HEK293 (cell line): ENCODE data around the gene KRTAP10-4.

Source experiments
- FEZF1 ChIP-seq: fragments of 450-650 bp; formaldehyde crosslinking; IDR thresholded peaks from 2 replicates; pipeline ENCODE4 v1.5.1; 2016; ENCODE audit warnings: missing biosample characterization, missing genetic modification characterization
- GLI2 ChIP-seq: fragments of 450-650 bp; formaldehyde crosslinking; IDR thresholded peaks from 2 replicates; pipeline ENCODE4; 2017; ENCODE audit warnings: missing biosample characterization, missing genetic modification characterization, low read depth, borderline replicate concordance
- TCF7L2 ChIP-seq: IDR thresholded peaks from 2 replicates; pipeline ENCODE4 v1.6.1; 2011; ENCODE audit warnings: low read depth, mild to moderate bottlenecking, inconsistent platforms, low read length, moderate library complexity, borderline replicate concordance
- TRIM28 ChIP-seq: IDR thresholded peaks from 2 replicates; pipeline ENCODE4 v1.6.1; 2011; ENCODE audit warnings: low read length, control low read depth, borderline replicate concordance
- YY1 ChIP-seq: fragments of 450-650 bp; formaldehyde crosslinking; IDR thresholded peaks from 2 replicates; pipeline ENCODE4 v1.5.1; 2018; ENCODE audit warnings: missing biosample characterization, missing genetic modification characterization
- ZFHX2 ChIP-seq: fragments of 450-650 bp; formaldehyde crosslinking; conservative IDR thresholded peaks from 2 replicates; pipeline ENCODE4 v1.5.1; 2016; ENCODE audit warnings: missing biosample characterization, missing genetic modification characterization
- ZNF311 ChIP-seq: fragments of 450-650 bp; formaldehyde crosslinking; IDR thresholded peaks from 2 replicates; pipeline ENCODE4 v1.5.1; 2017; ENCODE audit warnings: missing biosample characterization, missing genetic modification characterization, borderline replicate concordance
- ZNF555 ChIP-seq: fragments of 450-650 bp; formaldehyde crosslinking; conservative IDR thresholded peaks from 2 replicates; pipeline ENCODE4 v1.5.1; 2017; ENCODE audit warnings: missing biosample characterization, mild to moderate bottlenecking, missing genetic modification characterization, inconsistent platforms
- ZNF776 ChIP-seq: fragments of 450-650 bp; formaldehyde crosslinking; IDR thresholded peaks from 2 replicates; pipeline ENCODE4 v1.5.0; 2017; ENCODE audit warnings: missing biosample characterization, missing genetic modification characterization, borderline replicate concordance
- ZNF785 ChIP-seq: fragments of 450-650 bp; formaldehyde crosslinking; IDR thresholded peaks from 2 replicates; pipeline ENCODE4 v1.5.1; 2016; ENCODE audit warnings: missing biosample characterization, missing genetic modification characterization
- TF ChIP-seq, protein P1 (sequence below): fragments of 450-650 bp; formaldehyde crosslinking; IDR thresholded peaks from 2 replicates; pipeline ENCODE4 v1.5.1; 2016; ENCODE audit warnings: missing biosample characterization, missing genetic modification characterization
- TF ChIP-seq, protein P2 (sequence below): fragments of 450-650 bp; IDR thresholded peaks from 2 replicates; pipeline ENCODE4 v1.5.1; 2018; ENCODE audit warnings: missing biosample characterization, mild to moderate bottlenecking, missing genetic modification characterization

DNA sequence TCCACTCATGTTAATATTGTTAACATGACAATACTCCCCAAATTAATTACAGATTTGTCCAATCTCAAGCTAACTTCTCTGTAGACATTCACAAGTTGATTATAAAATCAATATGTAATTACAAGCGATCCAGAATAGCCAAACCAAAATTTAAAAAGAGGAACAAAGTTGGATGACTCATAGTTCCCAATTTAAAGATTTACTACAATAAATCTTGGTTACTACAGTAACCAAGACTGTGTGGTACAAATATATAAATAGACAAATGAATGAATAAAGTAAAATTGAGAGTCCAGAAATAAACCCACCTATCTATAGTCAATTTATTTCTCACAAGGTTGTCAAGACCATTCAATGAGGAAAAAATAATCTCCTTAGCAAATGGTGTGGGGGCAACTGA is 7.1 kb upstream of the KRTAP10-4 start:
- TF ChIP-seq ZNF311 (no peak), ZNF555 (no peak), GLI2 (tag by site-specific recombination) (no peak), ZNF776 (tag by site-specific recombination) (no peak), TCF7L2 (no peak), ZFHX2 (tag by site-specific recombination) (no peak), TRIM28 (no peak), ZNF785 (no peak), YY1 (tag by site-specific recombination) (no peak), FEZF1 (no peak)
- TF ChIP-seq, protein P1, sequence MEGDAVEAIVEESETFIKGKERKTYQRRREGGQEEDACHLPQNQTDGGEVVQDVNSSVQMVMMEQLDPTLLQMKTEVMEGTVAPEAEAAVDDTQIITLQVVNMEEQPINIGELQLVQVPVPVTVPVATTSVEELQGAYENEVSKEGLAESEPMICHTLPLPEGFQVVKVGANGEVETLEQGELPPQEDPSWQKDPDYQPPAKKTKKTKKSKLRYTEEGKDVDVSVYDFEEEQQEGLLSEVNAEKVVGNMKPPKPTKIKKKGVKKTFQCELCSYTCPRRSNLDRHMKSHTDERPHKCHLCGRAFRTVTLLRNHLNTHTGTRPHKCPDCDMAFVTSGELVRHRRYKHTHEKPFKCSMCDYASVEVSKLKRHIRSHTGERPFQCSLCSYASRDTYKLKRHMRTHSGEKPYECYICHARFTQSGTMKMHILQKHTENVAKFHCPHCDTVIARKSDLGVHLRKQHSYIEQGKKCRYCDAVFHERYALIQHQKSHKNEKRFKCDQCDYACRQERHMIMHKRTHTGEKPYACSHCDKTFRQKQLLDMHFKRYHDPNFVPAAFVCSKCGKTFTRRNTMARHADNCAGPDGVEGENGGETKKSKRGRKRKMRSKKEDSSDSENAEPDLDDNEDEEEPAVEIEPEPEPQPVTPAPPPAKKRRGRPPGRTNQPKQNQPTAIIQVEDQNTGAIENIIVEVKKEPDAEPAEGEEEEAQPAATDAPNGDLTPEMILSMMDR (tag by site-specific recombination): no peak
- TF ChIP-seq, protein P2, sequence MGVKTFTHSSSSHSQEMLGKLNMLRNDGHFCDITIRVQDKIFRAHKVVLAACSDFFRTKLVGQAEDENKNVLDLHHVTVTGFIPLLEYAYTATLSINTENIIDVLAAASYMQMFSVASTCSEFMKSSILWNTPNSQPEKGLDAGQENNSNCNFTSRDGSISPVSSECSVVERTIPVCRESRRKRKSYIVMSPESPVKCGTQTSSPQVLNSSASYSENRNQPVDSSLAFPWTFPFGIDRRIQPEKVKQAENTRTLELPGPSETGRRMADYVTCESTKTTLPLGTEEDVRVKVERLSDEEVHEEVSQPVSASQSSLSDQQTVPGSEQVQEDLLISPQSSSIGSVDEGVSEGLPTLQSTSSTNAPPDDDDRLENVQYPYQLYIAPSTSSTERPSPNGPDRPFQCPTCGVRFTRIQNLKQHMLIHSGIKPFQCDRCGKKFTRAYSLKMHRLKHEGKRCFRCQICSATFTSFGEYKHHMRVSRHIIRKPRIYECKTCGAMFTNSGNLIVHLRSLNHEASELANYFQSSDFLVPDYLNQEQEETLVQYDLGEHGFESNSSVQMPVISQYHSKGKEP (tag by site-specific recombination): no peak
